HepG2 (cell line): Measurements from ENCODE around the gene FKBP5. TPM values are rescaled to one million over a fixed set of nuclear protein-coding genes. Genes with fewer than 3 reads are reported as not detected.
"Not testable (repeated sequence)": the region's sequence is repeated elsewhere in the genome, so short reads cannot be mapped to it uniquely, and the experiment has no call there.

Experiments used
- ATAC-seq: fragments of 200-7000 bp; cut with Tn5 transposase; 3 replicates; pipeline ENCODE4 v1.9.1; 2020; ENCODE audit warnings: mild to moderate bottlenecking, moderate library complexity
- BruUV-seq: library from RNA; stranded (reverse); fragments of 400-500 nt; replicated peaks from 2 replicates; lab custom pipeline; 2021; lab: Mats Ljungman, UMichigan
- CTCF ChIA-PET: fragments of 300-600 bp; formaldehyde crosslinking; extraction: SDS; loops from one replicate; lab custom pipeline; 2021; ENCODE audit warnings: low total read pairs, inconsistent platforms, low intra/inter-chr PET ratio; lab: Yijun Ruan, JAX
- POLR2A ChIA-PET: fragments of 350-600 bp; sonication (Branson Sonifier 250); formaldehyde crosslinking; loops from one replicate; lab custom pipeline; 2020; ENCODE audit warnings: antibody characterized with exemption, inconsistent platforms; lab: Yijun Ruan, JAX
- DNase-seq: peaks from one replicate; pipeline ENCODE4 v3.0.0-alpha.2; 2015; ENCODE audit warnings: low spot score
- FAIRE-seq: peaks from 3 replicates; lab custom pipeline; 2011; peaks lifted over from hg19 to GRCh38; lab: Jason Lieb, UNC
- H2AFZ ChIP-seq: one replicate; pipeline ENCODE4 v1.6.1; 2011; ENCODE audit warnings: low read length, inconsistent platforms
- H3K27ac ChIP-seq: fragments of 300-600 bp; 3 replicates; pipeline ENCODE4 v1.8.0; 2011; ENCODE audit warnings: mixed run types, mild to moderate bottlenecking, mixed read lengths, low read length, inconsistent platforms; ENCODE audit not compliant: insufficient read depth; ENCODE audit errors: extremely low read length
- H3K27me3 ChIP-seq, 2 experiments: fragments of 200-600 bp in 1 of 2; 2 replicates in 1 of 2; 3 replicates in 1 of 2; pipeline versions ENCODE4 v1.6.0 to v1.8.0; 2011; ENCODE audit warnings: low read length in 2 of 2, mild to moderate bottlenecking in 2 of 2, moderate library complexity in 2 of 2, inconsistent platforms in 1 of 2; ENCODE audit not compliant: insufficient read depth in 2 of 2, control insufficient read depth in 1 of 2
- H3K36me3 ChIP-seq, 2 experiments: fragments of 200-600 bp in 1 of 2; replicated peaks in 1 of 2; 2 replicates in 1 of 2; 3 replicates in 1 of 2; pipeline versions ENCODE4 v1.5.1 to v1.8.0; 2011; ENCODE audit warnings: low read length in 2 of 2, inconsistent platforms in 1 of 2; ENCODE audit not compliant: insufficient read depth in 2 of 2, control insufficient read depth in 1 of 2
- H3K4me1 ChIP-seq: 2 replicates; pipeline ENCODE4 v1.5.1; 2012; ENCODE audit warnings: low read length, inconsistent platforms; ENCODE audit not compliant: insufficient read depth
- H3K4me2 ChIP-seq: 2 replicates; pipeline ENCODE4 v1.6.0; 2011; ENCODE audit warnings: low read depth, low read length, inconsistent platforms
- H3K4me3 ChIP-seq, 3 experiments: fragments of 200-600 bp in 1 of 3; sonication (generic), shearing (Covaris generic) in 1 of 3; replicated peaks in 1 of 3; 2 replicates each; pipeline ENCODE4 v1.5.1; 2011 to 2016; ENCODE audit warnings: low read length in 3 of 3, inconsistent platforms in 2 of 3, low read depth in 2 of 3, mild to moderate bottlenecking in 2 of 3, control low read depth in 1 of 3, mixed read lengths in 1 of 3; ENCODE audit not compliant: insufficient read depth in 1 of 3
- H3K79me2 ChIP-seq: one replicate; pipeline ENCODE4 v1.6.1; 2011; ENCODE audit warnings: low read length, inconsistent platforms; ENCODE audit not compliant: insufficient read depth
- H3K9ac ChIP-seq: 2 replicates; pipeline ENCODE4 v1.6.0; 2011; ENCODE audit warnings: mild to moderate bottlenecking, low read depth, low read length, inconsistent platforms; ENCODE audit not compliant: insufficient read depth
- H3K9me3 ChIP-seq: 2 replicates; pipeline ENCODE4 v1.5.1; 2012; ENCODE audit warnings: mild to moderate bottlenecking, low read length
- H4K20me1 ChIP-seq: 2 replicates; pipeline ENCODE4 v1.6.0; 2011; ENCODE audit warnings: inconsistent platforms, mild to moderate bottlenecking, low read length, moderate library complexity; ENCODE audit not compliant: insufficient read depth
- MAFK ChIP-seq, 2 experiments: IDR thresholded peaks in 1 of 2; conservative IDR thresholded peaks in 1 of 2; 2 replicates each; pipeline ENCODE4 v1.6.1; 2011; ENCODE audit warnings: improper control_type of control experiment in 2 of 2, low read length in 2 of 2
- ZNF264 ChIP-seq: sonication (generic); formaldehyde crosslinking; IDR thresholded peaks from 2 replicates; pipeline ENCODE4 v1.4.0; 2020; ENCODE audit warnings: missing genetic modification reagents
- WGBS: methylation state at CpG from one replicate; pipeline ENCODE4 v1.1.6; 2017; ENCODE audit warnings: low lambda C conversion rate; 5-methylcytosine and 5-hydroxymethylcytosine counted together
- in situ Hi-C: cut with HindIII; loops from 2 replicates; pipeline ENCODE4 v1.10.0; 2017; ENCODE audit warnings: low pct_unique_long_range_greater_than_20kb; ENCODE audit not compliant: extremely low pct_ligation_motif_present
- intact Hi-C: fragments of 100-400 bp; cut with micrococcal nuclease; formaldehyde crosslinking; loops from one replicate; pipeline ENCODE4 v1.10.0; 2022; ENCODE audit not compliant: unreplicated experiment
- polyA plus RNA-seq, 8 experiments: library from polyadenylated mRNA; depleted of rRNA in 3 of 8; stranded (reverse) in 7 of 8; unstranded in 1 of 8; fragments of >200 nt; fragmentation: Illumina TruSeq in 4 of 8; extraction: Trizol in 4 of 8; gene quantifications; 2 replicates each; pipeline versions ENCODE4 v1.2.1 to v1.2.3, GENCODE V29; 2011 to 2016; ENCODE audit warnings: low read depth in 4 of 8, missing spikeins in 1 of 8, mixed read lengths in 1 of 8; ENCODE audit not compliant: insufficient read depth in 1 of 8
- total RNA-seq, 5 experiments: library from RNA; depleted of rRNA; stranded (reverse); fragments of >200 nt; fragmentation: Illumina TruSeq; extraction: Trizol; gene quantifications; 2 replicates each; pipeline ENCODE4 v1.2.3, GENCODE V29; 2016; ENCODE audit warnings: low read depth in 1 of 5

Gene FKBP5
- total and polyA plus RNA-seq, 2 of the 13 experiments (the other 11 are each of a cell fraction or from before 2014, with no cell fraction given): 8.0 to 17.4 TPM

GRCh38 chr6:35599761-35600658, 88.7 kb downstream of the FKBP5 start:
- Histone ChIP-seq H2AFZ (no peak overlapping the region), H3K4me2 (no peak overlapping the region)

GRCh38 chr6:35598621-35599020, 90.1 kb downstream of the FKBP5 start:
- H3K4me3 ChIP-seq, ATAC-seq, H3K4me2 ChIP-seq, H3K27ac ChIP-seq, H2AFZ ChIP-seq, CTCF ChIA-PET, H3K9me3 ChIP-seq, H4K20me1 ChIP-seq, FAIRE-seq, H3K9ac ChIP-seq, DNase-seq, POLR2A ChIA-PET, BruUV-seq, H3K27me3 ChIP-seq, intact Hi-C loops, in situ Hi-C loops, H3K79me2 ChIP-seq: not testable (repeated sequence)
- peaks cover 34% of the 10 kb centered on the region for H3K4me1 ChIP-seq
- WGBS: over 99% methylated on average over 8 of the region's 8 CpGs
- peaks cover 2 to 11% of the 10 kb centered on the region in 2 experiments; a peak in 2 of 5 replicates for H3K36me3 ChIP-seq

More at GRCh38 chr6:35599761-35600658, 88.7 kb downstream of the FKBP5 start:
- Histone ChIP-seq H3K79me2 (no peaks in the 10 kb centered on the region), H3K9ac (no peak overlapping the region), H3K9me3 (no peaks in the 10 kb centered on the region), H3K27me3 (no peaks in the 10 kb centered on the region), H3K27ac (no peak overlapping the region), H3K4me3 (no peak overlapping the region), H3K4me1 (peaks cover 40% of the 10 kb centered on the region), H4K20me1 (no peaks in the 10 kb centered on the region), H3K36me3 (peaks cover 2 to 9% of the 10 kb centered on the region in 2 experiments; a peak in 2 of 5 replicates)
- no TSS peak for BruUV-seq
- POLR2A ChIA-PET: interaction anchor here (1.4 kb wide), 2 partner anchors 9 to 140 kb away, joined by 3 to 4 read pairs; no protein-coding TSS in a partner anchor
- no peak for FAIRE-seq
- TF ChIP-seq MAFK (conservative IDR thresholded peaks at IDR 0.05 in 1 of 2, IDR thresholded peaks at IDR 0.05 in 1 of 2; ENCODE audit: low read length in 2 of 2): peak; percentile 17 to 55; a peak in 2 of 4 replicates
- no peak for TF ChIP-seq ZNF264 (CRISPR knock-in tag)
- in situ Hi-C loops: no loop called here
- intact Hi-C loops: loop anchor here (5.0 kb wide), 1 partner anchor 82 kb away; no protein-coding TSS in a partner anchor
- DNase-seq: no peak
- WGBS: 85% methylated on average over 8 of the region's 8 CpGs
- ATAC-seq: no peak
- CTCF ChIA-PET: no interaction called here
